DOHH2 (cell line): ENCODE measurements around the gene NCR2.

Experiments used
- H3F3A ChIP-seq: fragments of 200-600 bp; sonication (generic), shearing (Covaris generic); 2 replicates; pipeline ENCODE4 v1.6.0; 2016; ENCODE audit warnings: antibody characterized with exemption, mild to moderate bottlenecking; ENCODE audit not compliant: control insufficient read depth, insufficient read depth
- H3K27ac ChIP-seq: fragments of 200-600 bp; sonication (generic); 2 replicates; pipeline ENCODE4 v1.5.1; 2014; ENCODE audit warnings: low read depth, mild to moderate bottlenecking, low read length, moderate library complexity
- H3K27me3 ChIP-seq: fragments of 200-600 bp; sonication (generic); 2 replicates; pipeline ENCODE4 v1.6.1; 2014; ENCODE audit warnings: mild to moderate bottlenecking, low read length, mixed read lengths; ENCODE audit not compliant: control insufficient read depth
- H3K36me3 ChIP-seq: fragments of 200-600 bp; sonication (generic); 2 replicates; pipeline ENCODE4 v1.6.1; 2014; ENCODE audit warnings: mild to moderate bottlenecking, low read length, moderate library complexity, mixed read lengths; ENCODE audit not compliant: control insufficient read depth
- H3K4me1 ChIP-seq: fragments of 200-600 bp; sonication (generic); 2 replicates; pipeline ENCODE4 v1.6.1; 2014; ENCODE audit warnings: mild to moderate bottlenecking, low read length, mixed read lengths; ENCODE audit not compliant: control insufficient read depth
- H3K4me2 ChIP-seq: fragments of 200-600 bp; sonication (generic); 2 replicates; pipeline ENCODE4 v1.6.0; 2014; ENCODE audit warnings: mild to moderate bottlenecking, low read length, moderate library complexity
- H3K4me3 ChIP-seq: fragments of 200-600 bp; sonication (generic); 2 replicates; pipeline ENCODE4 v1.5.1; 2014; ENCODE audit warnings: mild to moderate bottlenecking, low read length, mixed read lengths
- H3K79me2 ChIP-seq: fragments of 200-600 bp; sonication (generic); 2 replicates; pipeline ENCODE4 v1.6.1; 2014; ENCODE audit warnings: mild to moderate bottlenecking, low read length, mixed read lengths; ENCODE audit not compliant: control insufficient read depth
- H3K9me2 ChIP-seq: fragments of 200-600 bp; sonication (generic); replicated peaks from 2 replicates; pipeline ENCODE4 v1.6.1; 2014; ENCODE audit warnings: mild to moderate bottlenecking, low read length, mixed read lengths; ENCODE audit not compliant: control insufficient read depth
- H3K9me3 ChIP-seq: fragments of 200-600 bp; sonication (generic); 2 replicates; pipeline ENCODE4 v1.6.1; 2014; ENCODE audit warnings: antibody characterized with exemption, low read length, mixed read lengths; ENCODE audit not compliant: control insufficient read depth, insufficient read depth
- H4K20me1 ChIP-seq: fragments of 200-600 bp; sonication (generic); 2 replicates; pipeline ENCODE4 v1.6.0; 2014; ENCODE audit warnings: low read depth, mild to moderate bottlenecking, antibody characterized with exemption, low read length, moderate library complexity; ENCODE audit not compliant: control insufficient read depth, insufficient read depth
- EZH2phosphoT487 ChIP-seq: fragments of 200-600 bp; sonication (generic); IDR thresholded peaks from 2 replicates; pipeline ENCODE4 v1.6.1; 2017; ENCODE audit warnings: borderline replicate concordance, mild to moderate bottlenecking, antibody characterized with exemption, low read length, moderate library complexity, mixed read lengths
- TF ChIP-seq, protein P1 (sequence below): fragments of 200-600 bp; sonication (generic); IDR thresholded peaks from one replicate; pipeline ENCODE4 v1.5.1; 2014; ENCODE audit warnings: antibody characterized with exemption, mild to moderate bottlenecking, low read depth, low read length; ENCODE audit not compliant: poor library complexity, severe bottlenecking

The NCR2 gene

DNA sequence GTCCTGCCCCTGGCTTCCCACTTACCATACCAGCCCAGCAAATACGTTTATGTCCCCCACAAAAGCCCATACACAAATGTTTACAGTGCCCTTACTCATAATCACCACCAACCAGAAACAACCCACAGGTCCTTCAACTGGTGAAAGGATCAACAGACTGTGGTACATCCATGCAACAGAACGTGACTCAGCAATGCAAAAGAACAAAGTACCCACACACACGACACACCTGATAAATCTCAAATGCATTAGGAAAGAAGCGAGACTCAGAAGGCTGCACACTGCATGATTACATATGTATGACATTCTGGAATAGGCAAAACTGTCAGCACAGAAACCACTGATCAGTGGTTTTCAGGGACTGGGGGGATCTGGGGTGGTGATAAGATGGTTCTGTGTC lies 20.5 kb downstream of the NCR2 start:
- H3K36me3 ChIP-seq: no peaks in the 10 kb centered on the region
- no peaks in the 10 kb centered on the region for H4K20me1 ChIP-seq
- H3K4me2 ChIP-seq: no peak overlapping the region
- no peaks in the 10 kb centered on the region for H3K9me3 ChIP-seq
- H3K9me2 ChIP-seq: no peaks in the 10 kb centered on the region
- H3K4me3 ChIP-seq: no peak overlapping the region
- no peaks in the 10 kb centered on the region for H3K79me2 ChIP-seq
- peaks cover 12% of the 10 kb centered on the region for H3K27me3 ChIP-seq
- H3K27ac ChIP-seq: no peak overlapping the region
- H3K4me1 ChIP-seq: no peaks in the 10 kb centered on the region
- H3F3A ChIP-seq: no peaks in the 10 kb centered on the region
- TF ChIP-seq EZH2phosphoT487: no peak
- TF ChIP-seq, protein P1, sequence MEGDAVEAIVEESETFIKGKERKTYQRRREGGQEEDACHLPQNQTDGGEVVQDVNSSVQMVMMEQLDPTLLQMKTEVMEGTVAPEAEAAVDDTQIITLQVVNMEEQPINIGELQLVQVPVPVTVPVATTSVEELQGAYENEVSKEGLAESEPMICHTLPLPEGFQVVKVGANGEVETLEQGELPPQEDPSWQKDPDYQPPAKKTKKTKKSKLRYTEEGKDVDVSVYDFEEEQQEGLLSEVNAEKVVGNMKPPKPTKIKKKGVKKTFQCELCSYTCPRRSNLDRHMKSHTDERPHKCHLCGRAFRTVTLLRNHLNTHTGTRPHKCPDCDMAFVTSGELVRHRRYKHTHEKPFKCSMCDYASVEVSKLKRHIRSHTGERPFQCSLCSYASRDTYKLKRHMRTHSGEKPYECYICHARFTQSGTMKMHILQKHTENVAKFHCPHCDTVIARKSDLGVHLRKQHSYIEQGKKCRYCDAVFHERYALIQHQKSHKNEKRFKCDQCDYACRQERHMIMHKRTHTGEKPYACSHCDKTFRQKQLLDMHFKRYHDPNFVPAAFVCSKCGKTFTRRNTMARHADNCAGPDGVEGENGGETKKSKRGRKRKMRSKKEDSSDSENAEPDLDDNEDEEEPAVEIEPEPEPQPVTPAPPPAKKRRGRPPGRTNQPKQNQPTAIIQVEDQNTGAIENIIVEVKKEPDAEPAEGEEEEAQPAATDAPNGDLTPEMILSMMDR: no peak

GRCh38 chr6:41356825-41357224 lies 21.4 kb downstream of the NCR2 start:
- no peaks in the 10 kb centered on the region for H4K20me1 ChIP-seq
- no peak overlapping the region for H3K4me2 ChIP-seq
- no peaks in the 10 kb centered on the region for H3F3A ChIP-seq
- no peak overlapping the region for H3K4me3 ChIP-seq
- H3K27me3 ChIP-seq: peaks cover 12% of the 10 kb centered on the region
- H3K9me3 ChIP-seq: no peaks in the 10 kb centered on the region; the same call in 1 of the 2 replicates
- H3K79me2 ChIP-seq: no peaks in the 10 kb centered on the region
- no peak for TF ChIP-seq EZH2phosphoT487
- TF ChIP-seq, protein P1: no peak
- no peaks in the 10 kb centered on the region for H3K4me1 ChIP-seq
- H3K36me3 ChIP-seq: no peaks in the 10 kb centered on the region
- no peak overlapping the region for H3K27ac ChIP-seq
- H3K9me2 ChIP-seq: no peaks in the 10 kb centered on the region

- H3K4me1 ChIP-seq: no peaks in the 10 kb centered on the region
- H3K79me2 ChIP-seq: no peaks in the 10 kb centered on the region
- no peak overlapping the region for H3K27ac ChIP-seq
- no peaks in the 10 kb centered on the region for H3K9me2 ChIP-seq
- peaks cover 16% of the 10 kb centered on the region for H3K27me3 ChIP-seq
- TF ChIP-seq EZH2phosphoT487: no peak
- TF ChIP-seq, protein P1: no peak
- no peaks in the 10 kb centered on the region; the same call in 1 of the 2 replicates for H3K9me3 ChIP-seq
- no peaks in the 10 kb centered on the region for H3K36me3 ChIP-seq
- H3K4me2 ChIP-seq: no peak overlapping the region
- H3K4me3 ChIP-seq: no peak overlapping the region
- no peaks in the 10 kb centered on the region for H4K20me1 ChIP-seq
- no peaks in the 10 kb centered on the region for H3F3A ChIP-seq
Measured at GRCh38 chr6:41358503-41358902, 23.1 kb downstream of the NCR2 start.
